ENCODE data around the gene KRT3. TPM values are rescaled to one million over a fixed set of nuclear protein-coding genes. Genes with fewer than 3 reads are reported as not detected.

Gene KRT3
- total and polyA plus RNA-seq, 10 of the 15 experiments (the other 5 are each of a cell fraction or from before 2014, with no cell fraction given), result not detected

DNA sequence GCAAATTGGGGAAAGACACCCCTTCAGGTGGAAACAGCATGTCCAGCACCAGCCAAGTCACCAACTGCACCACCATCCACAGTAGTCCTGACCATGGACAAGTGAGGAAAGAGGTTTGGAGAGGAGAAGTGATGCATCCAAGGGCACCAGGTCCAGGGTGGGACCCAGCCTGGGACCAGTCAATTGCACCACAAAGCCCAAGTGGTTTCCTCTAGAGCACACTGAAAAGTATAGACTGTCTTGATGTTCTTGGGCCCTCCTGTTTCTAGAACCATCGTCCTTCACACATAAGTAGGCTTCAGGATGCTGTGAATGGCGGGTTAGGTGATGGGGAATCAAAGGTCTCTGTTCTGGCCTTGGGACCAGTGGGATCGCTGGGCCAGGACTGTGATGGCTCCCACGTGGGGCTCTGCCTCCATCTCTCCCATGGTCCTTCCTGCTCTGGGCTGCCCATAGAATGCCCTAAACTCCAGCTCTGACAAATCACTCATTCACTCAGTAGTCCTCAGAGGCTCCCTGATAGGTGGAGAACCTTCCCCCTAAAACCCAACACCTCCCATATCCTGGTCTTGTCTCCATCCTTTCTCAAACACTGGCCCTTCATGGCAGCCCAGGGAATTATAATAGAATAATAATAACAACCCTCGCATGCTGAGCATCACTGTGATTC lies 29.0 kb upstream of the KRT3 start (continued):
- TF ChIP-seq, protein P1, sequence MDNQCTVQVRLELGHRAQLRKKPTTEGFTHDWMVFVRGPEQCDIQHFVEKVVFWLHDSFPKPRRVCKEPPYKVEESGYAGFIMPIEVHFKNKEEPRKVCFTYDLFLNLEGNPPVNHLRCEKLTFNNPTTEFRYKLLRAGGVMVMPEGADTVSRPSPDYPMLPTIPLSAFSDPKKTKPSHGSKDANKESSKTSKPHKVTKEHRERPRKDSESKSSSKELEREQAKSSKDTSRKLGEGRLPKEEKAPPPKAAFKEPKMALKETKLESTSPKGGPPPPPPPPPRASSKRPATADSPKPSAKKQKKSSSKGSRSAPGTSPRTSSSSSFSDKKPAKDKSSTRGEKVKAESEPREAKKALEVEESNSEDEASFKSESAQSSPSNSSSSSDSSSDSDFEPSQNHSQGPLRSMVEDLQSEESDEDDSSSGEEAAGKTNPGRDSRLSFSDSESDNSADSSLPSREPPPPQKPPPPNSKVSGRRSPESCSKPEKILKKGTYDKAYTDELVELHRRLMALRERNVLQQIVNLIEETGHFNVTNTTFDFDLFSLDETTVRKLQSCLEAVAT (IDR thresholded peaks at IDR 0.05), result no peak

DNA sequence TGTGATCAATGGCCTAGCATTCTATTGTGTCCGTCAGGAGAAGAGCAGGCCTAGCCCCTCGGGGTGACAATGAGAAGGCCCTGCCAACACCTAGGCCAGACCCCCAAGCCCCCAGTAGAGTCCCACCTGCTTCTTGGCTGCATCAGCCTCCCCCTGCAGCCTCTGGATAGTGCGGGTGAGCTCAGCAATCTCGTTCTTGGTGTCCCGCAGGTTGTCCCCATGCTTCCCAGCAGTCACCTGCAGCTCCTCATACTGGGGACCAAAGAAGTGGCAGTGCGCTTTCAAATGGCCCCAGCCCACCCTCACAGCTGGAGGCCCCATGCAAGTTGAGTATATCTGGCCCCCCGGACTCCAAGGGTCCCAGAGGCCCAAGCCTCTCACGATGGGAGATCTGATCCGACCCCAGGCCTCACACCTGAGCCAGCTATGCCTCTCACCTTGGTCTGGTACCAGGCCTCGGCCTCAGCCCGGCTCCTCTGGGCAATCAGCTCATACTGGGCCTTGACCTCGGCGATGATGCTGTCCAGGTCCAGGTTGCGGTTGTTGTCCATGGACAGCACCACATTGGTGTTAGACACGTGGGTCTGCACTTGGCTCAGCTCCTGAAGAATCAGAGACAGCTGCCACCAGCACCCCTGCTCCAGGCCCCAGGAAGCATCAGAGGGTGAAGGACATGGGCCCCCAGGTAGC lies 28.0 kb upstream of the KRT3 start:
- FAIRE-seq, result no peak
- ChIA-PET SMC1A (ENCODE audit: uncharacterized antibody, unreplicated experiment) (no interaction called here), POLR2A (no interaction called here), RAD21 (ENCODE audit: unreplicated experiment) (no interaction called here), CTCF (no interaction called here)
- no peak overlapping the region for H3K9ac ChIP-seq (ENCODE audit: control insufficient read depth, insufficient read depth, low read length)
- H3K27me3 ChIP-seq (replicated peaks in 1 of 2; ENCODE audit: control insufficient read depth in 2 of 2, insufficient read depth in 2 of 2, low read length in 1 of 2), result peaks cover 0 to 9% of the 10 kb centered on the region in 2 experiments; a peak in 2 of 4 replicates
- ATAC-seq, result no peak
- no peak overlapping the region for H3K4me3 ChIP-seq
- no peaks in the 10 kb centered on the region; the same call in 1 of the 2 replicates for H4K20me1 ChIP-seq (ENCODE audit: control insufficient read depth, insufficient read depth)
- 17% methylated on average over 15 of the region's 15 CpGs for WGBS (ENCODE audit: insufficient coverage, insufficient replicate concordance, low lambda C conversion rate, missing lambda C conversion rate)
- no peak for DNase-seq (ENCODE audit: low read depth, low spot score)
- H3K27ac ChIP-seq (ENCODE audit: control insufficient read depth, insufficient read depth), result no peak overlapping the region
- no TSS peak for BruUV-seq (replicated peaks)
- intact Hi-C loops (cut with micrococcal nuclease; ENCODE audit: unreplicated experiment), result no loop called here
- H3K4me1 ChIP-seq (ENCODE audit: control insufficient read depth, insufficient read depth, low read length), result no peaks in the 10 kb centered on the region
- no peaks in the 10 kb centered on the region for H3K79me2 ChIP-seq (ENCODE audit: control insufficient read depth, insufficient read depth, low read length)
- in situ Hi-C loops (cut with MboI), result no loop called here
- TF ChIP-seq YY1 (IDR thresholded peaks at IDR 0.05; ENCODE audit: low read depth, low read length) (no peak), ZNF622 (IDR thresholded peaks at IDR 0.05) (no peak), MEF2B (IDR thresholded peaks at IDR 0.05; ENCODE audit: partially characterized antibody, poor library complexity, severe bottlenecking) (no peak), KLF5 (IDR thresholded peaks at IDR 0.05; ENCODE audit: partially characterized antibody) (no peak)
- TF ChIP-seq, protein P2, sequence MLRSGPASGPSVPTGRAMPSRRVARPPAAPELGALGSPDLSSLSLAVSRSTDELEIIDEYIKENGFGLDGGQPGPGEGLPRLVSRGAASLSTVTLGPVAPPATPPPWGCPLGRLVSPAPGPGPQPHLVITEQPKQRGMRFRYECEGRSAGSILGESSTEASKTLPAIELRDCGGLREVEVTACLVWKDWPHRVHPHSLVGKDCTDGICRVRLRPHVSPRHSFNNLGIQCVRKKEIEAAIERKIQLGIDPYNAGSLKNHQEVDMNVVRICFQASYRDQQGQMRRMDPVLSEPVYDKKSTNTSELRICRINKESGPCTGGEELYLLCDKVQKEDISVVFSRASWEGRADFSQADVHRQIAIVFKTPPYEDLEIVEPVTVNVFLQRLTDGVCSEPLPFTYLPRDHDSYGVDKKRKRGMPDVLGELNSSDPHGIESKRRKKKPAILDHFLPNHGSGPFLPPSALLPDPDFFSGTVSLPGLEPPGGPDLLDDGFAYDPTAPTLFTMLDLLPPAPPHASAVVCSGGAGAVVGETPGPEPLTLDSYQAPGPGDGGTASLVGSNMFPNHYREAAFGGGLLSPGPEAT (IDR thresholded peaks at IDR 0.05; ENCODE audit: low read depth), result no peak
- no peak overlapping the region for H2AFZ ChIP-seq (ENCODE audit: control insufficient read depth, low read depth, low read length)
- H3K9me3 ChIP-seq (replicated peaks; ENCODE audit: control insufficient read depth, insufficient read depth, low read length), result no peaks in the 10 kb centered on the region
- no peak overlapping the region for H3K4me2 ChIP-seq (ENCODE audit: control insufficient read depth, insufficient read depth)
- no peaks in the 10 kb centered on the region for H3K36me3 ChIP-seq (ENCODE audit: control insufficient read depth in 2 of 2, insufficient read depth in 2 of 2, low read length in 1 of 2)

Data from GM12878 (cell line).